ENCODE measurements around the gene SMPDL3B. TPM values are rescaled to one million over a fixed set of nuclear protein-coding genes. Genes with fewer than 3 reads are reported as not detected.

The SMPDL3B gene
- total and polyA plus RNA-seq, 2 of the 4 experiments (the other 2 are of a cell fraction): not detected

DNA sequence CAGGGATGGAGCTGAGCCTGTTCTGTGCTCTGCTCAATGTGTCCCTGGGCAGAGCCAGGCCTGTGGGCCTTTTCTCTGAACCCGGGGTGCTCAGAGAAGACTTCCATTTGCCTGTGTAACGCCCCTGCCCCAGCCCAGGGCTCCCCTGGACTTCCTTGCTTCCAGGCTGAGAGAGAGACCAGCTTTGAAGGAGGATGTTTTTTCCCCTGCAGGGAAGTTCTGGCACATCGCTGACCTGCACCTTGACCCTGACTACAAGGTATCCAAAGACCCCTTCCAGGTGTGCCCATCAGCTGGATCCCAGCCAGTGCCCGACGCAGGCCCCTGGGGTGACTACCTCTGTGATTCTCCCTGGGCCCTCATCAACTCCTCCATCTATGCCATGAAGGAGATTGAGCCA is 10.2 kb downstream of the SMPDL3B start:
- no peak overlapping the region for H3K9ac ChIP-seq (ENCODE audit: low read depth, low read length)
- no peak overlapping the region for H3K27ac ChIP-seq (ENCODE audit: insufficient read depth, low read length)
- no peak overlapping the region for H2BK5ac ChIP-seq (ENCODE audit: low read depth, low read length, poor library complexity, severe bottlenecking)
- BruUV-seq (replicated peaks): no TSS peak
- no peak overlapping the region for H3K56ac ChIP-seq (ENCODE audit: extremely low read depth, insufficient read depth, low read length)
- no peaks in the 10 kb centered on the region for H3K4me1 ChIP-seq (ENCODE audit: control insufficient read depth, insufficient read depth, low read length)
- H3K9me3 ChIP-seq (ENCODE audit: control insufficient read depth, insufficient read depth, low read length): no peaks in the 10 kb centered on the region
- no CpG with 5 or more reads among the region's 5 CpGs for WGBS, 2 experiments (ENCODE audit: extremely low coverage in 2 of 2, insufficient read length in 1 of 2)
- no peaks in the 10 kb centered on the region for H3K36me3 ChIP-seq (ENCODE audit: control insufficient read depth, insufficient read depth, low read length)
- H3K23ac ChIP-seq (ENCODE audit: low read depth, low read length): no peak overlapping the region
- H4K8ac ChIP-seq (ENCODE audit: low read depth in 2 of 2, low read length in 2 of 2): no peak overlapping the region
- no peaks in the 10 kb centered on the region for H4K20me1 ChIP-seq (ENCODE audit: insufficient read depth, low read length)
- DNase-seq: no peak
- no peak overlapping the region for H4K5ac ChIP-seq (ENCODE audit: low read depth, low read length)
- intact Hi-C loops (cut with micrococcal nuclease) (no loop called here), dilution Hi-C loops (cut with HindIII; ENCODE audit: low sequenced_read_pairs, unreplicated experiment) (no loop called here), in situ Hi-C loops (cut with MboI; ENCODE audit: low sequenced_read_pairs) (no loop called here)
- H2AK5ac ChIP-seq (ENCODE audit: low read depth, low read length): no peak overlapping the region
- H3K79me1 ChIP-seq (ENCODE audit: low read depth in 1 of 2, low read length in 2 of 2): no peaks in the 10 kb centered on the region
- no peak overlapping the region for H2BK20ac ChIP-seq (ENCODE audit: low read depth, low read length)
- H2BK120ac ChIP-seq (ENCODE audit: low read depth, low read length): no peak overlapping the region
- H3K4me2 ChIP-seq (ENCODE audit: low read depth, low read length): no peak overlapping the region
- TF ChIP-seq RCOR1 (IDR thresholded peaks at IDR 0.05; ENCODE audit: insufficient replicate concordance, low read length) (no peak), FOS (IDR thresholded peaks at IDR 0.05; ENCODE audit: low read depth, low read length) (no peak), MAZ (IDR thresholded peaks at IDR 0.05; ENCODE audit: borderline replicate concordance, low read depth, low read length) (no peak), CHD1 (IDR thresholded peaks at IDR 0.05; ENCODE audit: low read depth, low read length) (no peak), SMC3 (IDR thresholded peaks at IDR 0.05; ENCODE audit: low read depth, low read length) (no peak), NFE2L2 (IDR thresholded peaks at IDR 0.05; ENCODE audit: low read depth, low read length) (no peak), CEBPB (IDR thresholded peaks at IDR 0.05; ENCODE audit: low read depth, low read length) (no peak), ELK1 (IDR thresholded peaks at IDR 0.05; ENCODE audit: borderline replicate concordance, low read depth, low read length) (no peak), RFX5 (IDR thresholded peaks at IDR 0.05; ENCODE audit: low read depth, low read length) (no peak), MAFK (IDR thresholded peaks at IDR 0.05; ENCODE audit: low read depth, low read length) (no peak), USF2 (IDR thresholded peaks at IDR 0.05; ENCODE audit: low read depth, low read length) (no peak), POLR2A (IDR thresholded peaks at IDR 0.05; ENCODE audit: low read depth, low read length) (no peak), MXI1 (IDR thresholded peaks at IDR 0.05; ENCODE audit: borderline replicate concordance, low read depth, low read length) (no peak), RAD21 (IDR thresholded peaks at IDR 0.05; ENCODE audit: low read length) (no peak)
- TF ChIP-seq, protein P1, sequence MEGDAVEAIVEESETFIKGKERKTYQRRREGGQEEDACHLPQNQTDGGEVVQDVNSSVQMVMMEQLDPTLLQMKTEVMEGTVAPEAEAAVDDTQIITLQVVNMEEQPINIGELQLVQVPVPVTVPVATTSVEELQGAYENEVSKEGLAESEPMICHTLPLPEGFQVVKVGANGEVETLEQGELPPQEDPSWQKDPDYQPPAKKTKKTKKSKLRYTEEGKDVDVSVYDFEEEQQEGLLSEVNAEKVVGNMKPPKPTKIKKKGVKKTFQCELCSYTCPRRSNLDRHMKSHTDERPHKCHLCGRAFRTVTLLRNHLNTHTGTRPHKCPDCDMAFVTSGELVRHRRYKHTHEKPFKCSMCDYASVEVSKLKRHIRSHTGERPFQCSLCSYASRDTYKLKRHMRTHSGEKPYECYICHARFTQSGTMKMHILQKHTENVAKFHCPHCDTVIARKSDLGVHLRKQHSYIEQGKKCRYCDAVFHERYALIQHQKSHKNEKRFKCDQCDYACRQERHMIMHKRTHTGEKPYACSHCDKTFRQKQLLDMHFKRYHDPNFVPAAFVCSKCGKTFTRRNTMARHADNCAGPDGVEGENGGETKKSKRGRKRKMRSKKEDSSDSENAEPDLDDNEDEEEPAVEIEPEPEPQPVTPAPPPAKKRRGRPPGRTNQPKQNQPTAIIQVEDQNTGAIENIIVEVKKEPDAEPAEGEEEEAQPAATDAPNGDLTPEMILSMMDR (conservative IDR thresholded peaks at IDR 0.05; ENCODE audit: low read depth, low read length): no peak
- H3K14ac ChIP-seq (replicated peaks; ENCODE audit: low read depth, low read length): no peak overlapping the region
- ChIA-PET POLR2A (ENCODE audit: unreplicated experiment) (no interaction called here), CTCF (no interaction called here)
- no peak overlapping the region for H3K18ac ChIP-seq (ENCODE audit: low read depth, low read length)
- H2AFZ ChIP-seq (replicated peaks; ENCODE audit: low read length, poor library complexity): no peak overlapping the region
- no peaks in the 10 kb centered on the region; the same call in 1 of the 2 replicates for H3K9me1 ChIP-seq (ENCODE audit: insufficient read depth, low read length)
- no peak overlapping the region for H4K91ac ChIP-seq (ENCODE audit: insufficient read depth, low read depth, low read length)
- ATAC-seq (ENCODE audit: low read depth): no peak
- H2BK15ac ChIP-seq (ENCODE audit: low read depth, low read length): no peak overlapping the region
- no peak overlapping the region for H2AK9ac ChIP-seq (replicated peaks; ENCODE audit: low read depth, low read length, poor library complexity)
- no peak overlapping the region for H3K4ac ChIP-seq (ENCODE audit: low read depth, low read length)
- H3K27me3 ChIP-seq (ENCODE audit: control insufficient read depth, insufficient read depth, low read length): peaks cover 10% of the 10 kb centered on the region; the same call in 1 of the 2 replicates
- H3K4me3 ChIP-seq (ENCODE audit: insufficient read depth, low read depth, low read length): no peak overlapping the region

All from IMR-90 (cell line).